Keratinocyte (primary cell): Measurements from ENCODE around the gene DENND1A.

Experiments
- EZH2 ChIP-seq: IDR thresholded peaks from one replicate; pipeline ENCODE4 v1.6.1; 2012; ENCODE audit warnings: inconsistent platforms, mild to moderate bottlenecking, low read length, moderate library complexity
- TF ChIP-seq, protein P1 (sequence below), 3 experiments: IDR thresholded peaks in 1 of 3; conservative IDR thresholded peaks in 1 of 3; optimal IDR thresholded peaks in 1 of 3; 2 replicates in 2 of 3; 3 replicates in 1 of 3; pipeline versions ENCODE3 to v1.5.1; 2011; ENCODE audit warnings: low read length in 3 of 3, mild to moderate bottlenecking in 3 of 3, moderate library complexity in 2 of 3, control low read depth in 1 of 3, inconsistent platforms in 1 of 3; ENCODE audit not compliant: insufficient read depth in 2 of 3; ENCODE audit errors: extremely low read depth in 1 of 3

DNA sequence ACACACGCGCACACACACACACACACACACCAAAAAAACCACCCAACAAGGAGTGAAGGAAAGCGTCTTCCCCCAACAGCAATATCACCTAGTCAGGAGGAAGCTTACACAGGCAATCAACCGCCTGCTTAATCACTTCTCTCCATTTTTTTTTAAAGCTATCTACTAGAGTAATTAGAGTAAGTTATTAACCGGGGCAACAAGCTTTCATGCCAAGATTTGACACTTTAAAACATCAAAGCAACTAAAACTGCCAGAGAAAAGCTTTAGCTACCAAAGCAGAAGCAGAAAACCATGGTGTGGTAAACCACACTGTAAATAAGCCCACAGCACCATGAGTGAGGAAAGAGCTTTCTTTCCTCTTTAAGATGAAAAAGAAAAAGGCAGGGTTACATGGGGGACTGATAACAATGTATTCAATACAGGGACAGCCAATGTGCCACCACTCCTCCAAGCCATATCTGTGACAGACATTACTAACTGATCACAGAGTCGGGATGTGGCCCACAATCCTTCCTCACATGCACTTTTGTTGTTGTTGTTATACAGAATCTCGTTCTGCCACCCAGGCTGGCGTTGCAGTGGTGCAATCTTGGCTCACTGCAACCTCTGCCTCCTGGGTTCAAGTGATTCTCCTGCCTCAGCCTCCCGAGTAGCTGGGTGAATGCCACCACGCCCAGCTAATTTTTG, 291.8 kb downstream of the DENND1A start:
- TF ChIP-seq, protein P1, sequence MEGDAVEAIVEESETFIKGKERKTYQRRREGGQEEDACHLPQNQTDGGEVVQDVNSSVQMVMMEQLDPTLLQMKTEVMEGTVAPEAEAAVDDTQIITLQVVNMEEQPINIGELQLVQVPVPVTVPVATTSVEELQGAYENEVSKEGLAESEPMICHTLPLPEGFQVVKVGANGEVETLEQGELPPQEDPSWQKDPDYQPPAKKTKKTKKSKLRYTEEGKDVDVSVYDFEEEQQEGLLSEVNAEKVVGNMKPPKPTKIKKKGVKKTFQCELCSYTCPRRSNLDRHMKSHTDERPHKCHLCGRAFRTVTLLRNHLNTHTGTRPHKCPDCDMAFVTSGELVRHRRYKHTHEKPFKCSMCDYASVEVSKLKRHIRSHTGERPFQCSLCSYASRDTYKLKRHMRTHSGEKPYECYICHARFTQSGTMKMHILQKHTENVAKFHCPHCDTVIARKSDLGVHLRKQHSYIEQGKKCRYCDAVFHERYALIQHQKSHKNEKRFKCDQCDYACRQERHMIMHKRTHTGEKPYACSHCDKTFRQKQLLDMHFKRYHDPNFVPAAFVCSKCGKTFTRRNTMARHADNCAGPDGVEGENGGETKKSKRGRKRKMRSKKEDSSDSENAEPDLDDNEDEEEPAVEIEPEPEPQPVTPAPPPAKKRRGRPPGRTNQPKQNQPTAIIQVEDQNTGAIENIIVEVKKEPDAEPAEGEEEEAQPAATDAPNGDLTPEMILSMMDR (optimal IDR thresholded peaks at IDR 0.05 in 1 of 3, IDR thresholded peaks at IDR 0.05 in 1 of 3, conservative IDR thresholded peaks at IDR 0.05 in 1 of 3; ENCODE audit: extremely low read depth in 1 of 3, insufficient read depth in 2 of 3, low read length in 3 of 3): no peak
- no peak for TF ChIP-seq EZH2
